ENCODE results near the gene MBOAT2.
"Not testable (repeated sequence)": the region's sequence is repeated elsewhere in the genome, so short reads cannot be mapped to it uniquely, and the experiment has no call there.

Gene MBOAT2

DNA sequence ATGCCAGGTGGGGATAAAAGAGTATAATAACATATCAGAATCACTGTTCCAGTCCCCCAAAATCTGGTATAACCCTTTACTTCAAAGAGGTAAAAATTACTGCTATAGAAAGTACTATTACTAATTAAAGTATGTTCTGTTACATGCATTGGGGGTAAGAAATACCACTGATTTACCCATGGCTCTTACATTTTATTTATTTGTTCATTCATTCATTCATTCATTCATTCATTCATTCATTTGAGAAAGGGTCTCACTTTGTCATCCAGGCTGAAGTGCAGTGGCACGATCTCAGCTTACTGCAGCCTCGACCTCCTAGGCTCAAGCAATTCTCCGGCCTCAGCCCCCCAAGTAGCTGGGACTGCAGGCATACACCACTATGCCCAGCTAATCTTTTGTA lies 74.4 kb downstream of the MBOAT2 start:
- Histone ChIP-seq H3K9me3 (ENCODE audit: control insufficient read depth in 2 of 2, low read length in 2 of 2) (no peaks in the 10 kb centered on the region), H3K9ac (ENCODE audit: low read length in 2 of 2) (no peak overlapping the region), H3K4me1 (ENCODE audit: control insufficient read depth, insufficient read depth, low read length) (no peaks in the 10 kb centered on the region), H3K36me3 (ENCODE audit: control insufficient read depth in 2 of 2, insufficient read depth in 2 of 2, low read length in 2 of 2) (no peaks in the 10 kb centered on the region), H3K4me3 (ENCODE audit: low read length in 2 of 2) (no peak overlapping the region), H3K27me3 (ENCODE audit: control insufficient read depth in 1 of 2, insufficient read depth in 2 of 2, low read length in 2 of 2) (no peaks in the 10 kb centered on the region), H3K27ac (ENCODE audit: low read length) (no peak overlapping the region)

GRCh38 chr2:8927510-8928455 lies 75.7 kb downstream of the MBOAT2 start:
- Histone ChIP-seq H3K9me3 (ENCODE audit: control insufficient read depth in 2 of 2, low read length in 2 of 2) (no peaks in the 10 kb centered on the region), H3K27ac (ENCODE audit: low read length) (no peak overlapping the region), H3K9ac (ENCODE audit: low read length in 2 of 2) (no peak overlapping the region), H3K4me3 (ENCODE audit: low read length in 2 of 2) (no peak overlapping the region), H3K27me3 (ENCODE audit: control insufficient read depth in 1 of 2, insufficient read depth in 2 of 2, low read length in 2 of 2) (no peaks in the 10 kb centered on the region), H3K36me3 (ENCODE audit: control insufficient read depth in 2 of 2, insufficient read depth in 2 of 2, low read length in 2 of 2) (no peaks in the 10 kb centered on the region), H3K4me1 (ENCODE audit: control insufficient read depth, insufficient read depth, low read length) (no peaks in the 10 kb centered on the region)

GRCh38 chr2:8926356-8926755 lies 77.1 kb downstream of the MBOAT2 start:
- no peak overlapping the region for H3K27ac ChIP-seq (ENCODE audit: low read length)
- no peaks in the 10 kb centered on the region for H3K9me3 ChIP-seq (ENCODE audit: control insufficient read depth in 2 of 2, low read length in 2 of 2)
- no peak overlapping the region for H3K9ac ChIP-seq (ENCODE audit: low read length in 2 of 2)
- H3K27me3 ChIP-seq (ENCODE audit: control insufficient read depth in 1 of 2, insufficient read depth in 2 of 2, low read length in 2 of 2), result no peaks in the 10 kb centered on the region
- H3K36me3 ChIP-seq (ENCODE audit: control insufficient read depth in 2 of 2, insufficient read depth in 2 of 2, low read length in 2 of 2), result no peaks in the 10 kb centered on the region
- H3K4me3 ChIP-seq (ENCODE audit: low read length in 2 of 2), result no peak overlapping the region
- H3K4me1 ChIP-seq (ENCODE audit: control insufficient read depth, insufficient read depth, low read length), result no peaks in the 10 kb centered on the region

GRCh38 chr2:8925411-8925810 lies 78.1 kb downstream of the MBOAT2 start:
- Histone ChIP-seq H3K9me3 (ENCODE audit: control insufficient read depth in 2 of 2, low read length in 2 of 2) (no peaks in the 10 kb centered on the region), H3K9ac (ENCODE audit: low read length in 2 of 2) (no peak overlapping the region), H3K4me3 (ENCODE audit: low read length in 2 of 2) (no peak overlapping the region), H3K27ac (ENCODE audit: low read length) (no peak overlapping the region), H3K4me1 (ENCODE audit: control insufficient read depth, insufficient read depth, low read length) (no peaks in the 10 kb centered on the region), H3K36me3 (ENCODE audit: control insufficient read depth in 2 of 2, insufficient read depth in 2 of 2, low read length in 2 of 2) (no peaks in the 10 kb centered on the region), H3K27me3 (ENCODE audit: control insufficient read depth in 1 of 2, insufficient read depth in 2 of 2, low read length in 2 of 2) (no peaks in the 10 kb centered on the region)

- Histone ChIP-seq H3K9ac (ENCODE audit: low read length in 2 of 2) (no peak overlapping the region), H3K4me1 (ENCODE audit: control insufficient read depth, insufficient read depth, low read length) (no peaks in the 10 kb centered on the region), H3K9me3 (ENCODE audit: control insufficient read depth in 2 of 2, low read length in 2 of 2) (no peaks in the 10 kb centered on the region), H3K27me3 (ENCODE audit: control insufficient read depth in 1 of 2, insufficient read depth in 2 of 2, low read length in 2 of 2) (no peaks in the 10 kb centered on the region), H3K36me3 (ENCODE audit: control insufficient read depth in 2 of 2, insufficient read depth in 2 of 2, low read length in 2 of 2) (no peaks in the 10 kb centered on the region), H3K27ac (ENCODE audit: low read length) (no peak overlapping the region), H3K4me3 (ENCODE audit: low read length in 2 of 2) (no peak overlapping the region)
Observed at GRCh38 chr2:8923183-8923582, 80.3 kb downstream of the MBOAT2 start.

- H3K36me3 ChIP-seq (ENCODE audit: control insufficient read depth in 2 of 2, insufficient read depth in 2 of 2, low read length in 2 of 2), result no peaks in the 10 kb centered on the region
- no peaks in the 10 kb centered on the region for H3K9me3 ChIP-seq (ENCODE audit: control insufficient read depth in 2 of 2, low read length in 2 of 2)
- no peak overlapping the region for H3K4me3 ChIP-seq (ENCODE audit: low read length in 2 of 2)
- H3K9ac ChIP-seq (ENCODE audit: low read length in 2 of 2), result no peak overlapping the region
- H3K27ac ChIP-seq (ENCODE audit: low read length), result no peak overlapping the region
- no peaks in the 10 kb centered on the region for H3K27me3 ChIP-seq (ENCODE audit: control insufficient read depth in 1 of 2, insufficient read depth in 2 of 2, low read length in 2 of 2)
- no peaks in the 10 kb centered on the region for H3K4me1 ChIP-seq (ENCODE audit: control insufficient read depth, insufficient read depth, low read length)
Observed at GRCh38 chr2:8922431-8922830, 81.1 kb downstream of the MBOAT2 start.

- H3K27me3 ChIP-seq (ENCODE audit: control insufficient read depth in 1 of 2, insufficient read depth in 2 of 2, low read length in 2 of 2), result no peaks in the 10 kb centered on the region
- H3K27ac ChIP-seq (ENCODE audit: low read length), result no peak overlapping the region
- no peaks in the 10 kb centered on the region for H3K4me1 ChIP-seq (ENCODE audit: control insufficient read depth, insufficient read depth, low read length)
- no peaks in the 10 kb centered on the region for H3K36me3 ChIP-seq (ENCODE audit: control insufficient read depth in 2 of 2, insufficient read depth in 2 of 2, low read length in 2 of 2)
- no peaks in the 10 kb centered on the region for H3K9me3 ChIP-seq (ENCODE audit: control insufficient read depth in 2 of 2, low read length in 2 of 2)
- no peak overlapping the region for H3K9ac ChIP-seq (ENCODE audit: low read length in 2 of 2)
- no peak overlapping the region for H3K4me3 ChIP-seq (ENCODE audit: low read length in 2 of 2)
Observed at GRCh38 chr2:8918412-8918811, 85.1 kb downstream of the MBOAT2 start.

- H3K27ac ChIP-seq (ENCODE audit: low read length), result no peak overlapping the region
- no peak overlapping the region for H3K9ac ChIP-seq (ENCODE audit: low read length in 2 of 2)
- H3K9me3 ChIP-seq (ENCODE audit: control insufficient read depth in 2 of 2, low read length in 2 of 2), result peaks cover 0 to 3% of the 10 kb centered on the region in 2 donors
- H3K27me3 ChIP-seq (ENCODE audit: control insufficient read depth in 1 of 2, insufficient read depth in 2 of 2, low read length in 2 of 2), result no peaks in the 10 kb centered on the region
- H3K36me3 ChIP-seq (ENCODE audit: control insufficient read depth in 2 of 2, insufficient read depth in 2 of 2, low read length in 2 of 2), result no peaks in the 10 kb centered on the region
- H3K4me3 ChIP-seq (ENCODE audit: low read length in 2 of 2), result no peak overlapping the region
- H3K4me1 ChIP-seq (ENCODE audit: control insufficient read depth, insufficient read depth, low read length), result no peaks in the 10 kb centered on the region
Observed at GRCh38 chr2:8915941-8916340, 87.5 kb downstream of the MBOAT2 start.

- H3K36me3 ChIP-seq (ENCODE audit: control insufficient read depth in 2 of 2, insufficient read depth in 2 of 2, low read length in 2 of 2), result not testable (repeated sequence)
Observed at GRCh38 chr2:8913767-8914166, 89.7 kb downstream of the MBOAT2 start.

GRCh38 chr2:8907764-8908288 lies 95.7 kb downstream of the MBOAT2 start:
- H3K9me3 ChIP-seq (ENCODE audit: control insufficient read depth in 2 of 2, low read length in 2 of 2), result peaks cover 5% of the 10 kb centered on the region in 2 donors
- H3K4me1 ChIP-seq (ENCODE audit: control insufficient read depth, insufficient read depth, low read length), result no peaks in the 10 kb centered on the region
- no peak overlapping the region for H3K4me3 ChIP-seq (ENCODE audit: low read length in 2 of 2)
- H3K9ac ChIP-seq (ENCODE audit: low read length in 2 of 2), result no peak overlapping the region
- no peak overlapping the region for H3K27ac ChIP-seq (ENCODE audit: low read length)
- no peaks in the 10 kb centered on the region for H3K27me3 ChIP-seq (ENCODE audit: control insufficient read depth in 1 of 2, insufficient read depth in 2 of 2, low read length in 2 of 2)
- peaks cover 3% of the 10 kb centered on the region in 2 donors for H3K36me3 ChIP-seq (ENCODE audit: control insufficient read depth in 2 of 2, insufficient read depth in 2 of 2, low read length in 2 of 2)

More at GRCh38 chr2:8913767-8914166, 89.7 kb downstream of the MBOAT2 start:
- not testable (repeated sequence) for H3K27me3 ChIP-seq (ENCODE audit: control insufficient read depth in 1 of 2, insufficient read depth in 2 of 2, low read length in 2 of 2); H3K9me3 ChIP-seq (ENCODE audit: control insufficient read depth in 2 of 2, low read length in 2 of 2); H3K9ac ChIP-seq (ENCODE audit: low read length in 2 of 2); H3K27ac ChIP-seq (ENCODE audit: low read length); H3K4me1 ChIP-seq (ENCODE audit: control insufficient read depth, insufficient read depth, low read length); H3K4me3 ChIP-seq (ENCODE audit: low read length in 2 of 2)

DNA sequence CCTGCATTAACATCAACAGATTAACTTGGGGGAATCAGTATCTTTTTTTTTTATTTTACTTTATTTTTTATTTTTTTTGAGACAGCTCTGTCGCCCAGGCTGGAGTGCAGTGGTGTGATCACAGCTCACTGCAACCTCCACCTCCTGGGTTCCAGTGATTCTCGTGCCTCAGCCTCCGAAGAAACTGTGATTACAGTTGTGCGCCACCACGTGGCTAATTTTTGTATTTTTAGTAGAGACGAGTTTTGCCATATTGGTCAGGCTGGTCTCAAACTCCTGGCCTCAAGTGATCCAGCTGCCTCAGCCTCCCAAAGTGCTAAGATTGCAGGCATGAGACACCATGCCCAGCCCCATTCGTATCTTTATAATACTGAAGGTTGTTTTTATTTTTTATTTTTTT lies 99.6 kb downstream of the MBOAT2 start:
- H3K27ac ChIP-seq (ENCODE audit: low read length); H3K9ac ChIP-seq (ENCODE audit: low read length in 2 of 2); H3K9me3 ChIP-seq (ENCODE audit: control insufficient read depth in 2 of 2, low read length in 2 of 2); H3K4me1 ChIP-seq (ENCODE audit: control insufficient read depth, insufficient read depth, low read length); H3K27me3 ChIP-seq (ENCODE audit: control insufficient read depth in 1 of 2, insufficient read depth in 2 of 2, low read length in 2 of 2); H3K4me3 ChIP-seq (ENCODE audit: low read length in 2 of 2); H3K36me3 ChIP-seq (ENCODE audit: control insufficient read depth in 2 of 2, insufficient read depth in 2 of 2, low read length in 2 of 2): not testable (repeated sequence)

All from stomach smooth muscle (tissue), 2 donors.